ENCODE measurements around the gene CGAS.
"Not testable (repeated sequence)": the region's sequence is repeated elsewhere in the genome, so short reads cannot be mapped to it uniquely, and the experiment has no call there.

Gene CGAS

DNA sequence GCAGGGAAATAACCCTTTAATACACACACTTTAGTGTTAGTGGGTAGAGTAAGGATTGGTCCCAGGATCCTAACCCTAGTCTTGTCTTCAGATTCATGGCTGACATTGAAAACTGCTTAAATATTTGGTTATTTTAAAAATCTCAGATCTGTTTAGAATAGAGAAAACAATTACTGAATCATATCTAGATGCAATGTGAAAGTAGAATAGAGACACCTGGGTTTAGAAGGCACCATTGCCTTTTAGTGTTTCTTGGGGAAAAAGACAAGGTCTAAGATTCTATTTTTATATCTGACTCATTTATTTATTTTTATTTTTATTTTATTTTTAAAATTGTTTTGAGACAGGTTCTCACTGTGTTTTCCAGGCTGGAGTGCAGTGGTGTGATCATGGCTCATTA lies 51.4 kb downstream of the CGAS start:
- in situ Hi-C loops (cut with HindIII; ENCODE audit: low sequenced_read_pairs) = no loop called here

DNA sequence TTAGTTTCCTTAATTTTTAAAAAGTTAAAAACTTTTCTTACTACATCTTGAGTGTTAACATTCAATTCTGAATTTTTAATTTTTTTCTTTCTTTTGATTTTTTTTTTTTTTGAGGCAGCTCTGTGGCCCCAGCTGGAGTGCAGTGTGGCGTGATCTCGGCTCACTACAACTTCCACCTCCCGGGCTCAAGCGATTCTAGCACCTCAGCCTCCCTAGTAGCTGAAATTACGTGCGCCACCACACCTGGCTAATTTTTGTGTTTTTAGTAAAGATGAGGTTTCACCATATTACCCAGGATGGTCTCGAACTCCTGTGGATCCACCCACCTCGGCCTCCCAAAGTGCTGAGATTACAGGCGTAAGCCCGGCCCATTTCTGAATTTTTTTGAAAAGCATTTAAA lies 56.2 kb downstream of the CGAS start:
- in situ Hi-C loops (cut with HindIII; ENCODE audit: low sequenced_read_pairs) = no loop called here

DNA sequence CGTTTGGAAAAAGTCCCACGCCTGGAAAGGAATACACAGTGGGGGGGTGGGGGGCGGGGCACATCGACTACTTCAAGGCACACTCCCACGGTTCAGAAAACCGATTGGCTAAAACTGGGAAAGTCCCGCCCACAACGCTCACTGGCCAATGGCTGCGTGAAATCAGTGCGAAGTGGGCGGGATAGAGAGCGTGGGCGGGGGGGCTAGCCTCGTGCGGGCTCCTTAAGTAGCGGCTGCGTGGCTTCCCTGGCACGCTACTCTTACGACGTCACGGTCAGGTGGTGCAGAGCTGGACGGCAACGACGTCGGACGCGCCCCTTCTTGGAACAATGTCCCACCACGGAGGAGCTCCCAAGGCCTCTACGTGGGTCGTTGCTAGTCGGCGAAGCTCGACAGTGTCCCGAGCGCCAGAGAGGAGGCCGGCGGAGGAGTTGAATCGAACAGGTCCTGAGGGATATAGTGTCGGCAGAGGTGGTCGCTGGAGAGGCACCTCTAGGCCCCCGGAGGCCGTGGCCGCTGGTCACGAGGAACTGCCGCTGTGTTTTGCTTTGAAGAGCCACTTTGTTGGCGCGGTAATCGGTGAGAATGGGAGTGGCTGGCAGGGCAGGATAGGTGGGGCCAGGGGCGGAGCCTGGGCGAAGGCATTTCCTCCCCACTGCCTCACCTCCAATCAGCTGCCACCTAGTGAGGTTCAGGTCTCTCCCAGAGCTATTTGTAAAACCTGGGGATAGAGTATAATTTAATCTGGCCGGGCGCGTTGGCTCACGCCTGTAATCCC lies 57.3 kb downstream of the CGAS start, which contains the start of gene DDX43:
Gene DDX43, plus strand, starts transcription at position 252 of the 778 bp plus-strand sequence. Its CDS starts 78 bp downstream, at position 330.
- in situ Hi-C loops (cut with HindIII; ENCODE audit: low sequenced_read_pairs) = no loop called here

DNA sequence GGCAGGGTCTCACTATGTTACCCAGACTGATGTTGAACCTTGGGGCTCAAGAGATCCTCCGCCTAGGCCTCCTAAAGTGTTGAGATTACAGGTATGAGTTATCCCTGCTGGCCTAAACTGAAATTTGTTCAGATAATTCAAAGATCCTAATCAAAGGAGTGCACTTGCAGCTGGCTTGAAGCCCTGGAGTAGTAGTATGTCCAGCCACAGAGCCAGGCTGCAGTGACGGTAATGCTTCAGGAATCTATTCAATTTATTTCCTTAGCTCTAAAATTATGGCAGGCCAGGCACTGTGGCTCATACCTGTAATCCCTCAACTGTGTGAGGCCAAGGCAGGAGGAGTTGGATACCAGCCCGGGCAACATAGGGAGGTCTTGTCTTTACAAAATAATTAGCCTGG lies 58.8 kb downstream of the CGAS start:
- in situ Hi-C loops (cut with HindIII; ENCODE audit: low sequenced_read_pairs) = no loop called here

DNA sequence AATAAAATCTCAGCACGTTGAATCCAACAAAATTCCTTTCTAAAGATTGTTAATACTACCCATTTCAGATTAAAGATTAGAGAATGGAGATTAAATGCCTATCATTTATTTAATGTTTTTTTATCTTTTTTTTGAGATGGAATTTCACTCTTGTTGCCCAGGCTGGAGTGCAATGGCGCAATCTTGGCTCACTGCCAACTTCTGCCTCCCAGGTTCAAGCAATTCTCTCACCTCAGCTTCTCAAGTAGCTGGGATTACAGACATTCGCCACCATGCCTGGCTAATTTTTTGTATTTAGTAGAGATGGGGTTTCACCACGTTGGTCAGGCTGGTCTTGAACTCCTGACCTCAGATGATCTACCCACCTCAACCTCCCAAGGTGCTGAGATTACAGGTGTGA lies 59.9 kb downstream of the CGAS start:
- in situ Hi-C loops (cut with HindIII; ENCODE audit: low sequenced_read_pairs) = not testable (repeated sequence)

DNA sequence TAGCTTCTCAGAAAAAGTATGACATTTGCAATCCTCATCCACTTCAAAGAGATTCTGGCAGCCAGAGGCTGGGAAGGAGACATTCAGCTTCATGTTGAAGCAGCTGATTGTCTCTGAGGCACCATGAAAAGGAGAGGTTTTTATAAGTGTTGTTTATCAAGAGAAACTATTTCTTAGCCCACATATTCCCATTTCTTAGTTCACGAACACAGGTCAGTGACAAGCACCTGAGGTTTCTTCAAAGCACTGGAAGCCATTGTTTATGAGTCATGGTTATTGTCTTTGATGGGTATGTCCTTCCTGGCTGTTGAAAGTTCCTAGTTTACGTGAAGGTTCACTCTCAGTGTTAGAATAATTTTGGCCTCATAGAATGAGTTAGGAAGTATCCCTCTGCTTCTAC lies 60.4 kb downstream of the CGAS start:
- in situ Hi-C loops (cut with HindIII; ENCODE audit: low sequenced_read_pairs) = no loop called here

DNA sequence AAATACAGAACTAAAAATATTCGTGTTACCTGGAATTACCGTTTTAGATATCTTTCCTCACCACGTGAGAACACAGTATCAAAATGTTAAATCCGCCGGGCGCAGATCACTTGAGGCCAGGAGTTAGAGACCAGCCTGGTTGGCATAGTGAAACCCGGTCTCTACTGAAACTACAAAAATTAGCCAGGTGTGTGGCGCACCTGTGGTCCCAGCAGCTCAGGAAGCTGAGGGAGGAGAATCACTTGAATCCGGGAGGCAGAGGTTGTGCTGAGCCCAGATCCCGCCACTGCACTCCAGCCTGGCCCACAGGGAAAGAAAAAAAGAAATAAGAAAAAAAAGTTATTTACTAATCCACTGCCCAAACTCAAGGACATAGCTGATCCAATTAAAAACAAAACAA lies 62.2 kb downstream of the CGAS start:
- in situ Hi-C loops (cut with HindIII; ENCODE audit: low sequenced_read_pairs) = no loop called here

DNA sequence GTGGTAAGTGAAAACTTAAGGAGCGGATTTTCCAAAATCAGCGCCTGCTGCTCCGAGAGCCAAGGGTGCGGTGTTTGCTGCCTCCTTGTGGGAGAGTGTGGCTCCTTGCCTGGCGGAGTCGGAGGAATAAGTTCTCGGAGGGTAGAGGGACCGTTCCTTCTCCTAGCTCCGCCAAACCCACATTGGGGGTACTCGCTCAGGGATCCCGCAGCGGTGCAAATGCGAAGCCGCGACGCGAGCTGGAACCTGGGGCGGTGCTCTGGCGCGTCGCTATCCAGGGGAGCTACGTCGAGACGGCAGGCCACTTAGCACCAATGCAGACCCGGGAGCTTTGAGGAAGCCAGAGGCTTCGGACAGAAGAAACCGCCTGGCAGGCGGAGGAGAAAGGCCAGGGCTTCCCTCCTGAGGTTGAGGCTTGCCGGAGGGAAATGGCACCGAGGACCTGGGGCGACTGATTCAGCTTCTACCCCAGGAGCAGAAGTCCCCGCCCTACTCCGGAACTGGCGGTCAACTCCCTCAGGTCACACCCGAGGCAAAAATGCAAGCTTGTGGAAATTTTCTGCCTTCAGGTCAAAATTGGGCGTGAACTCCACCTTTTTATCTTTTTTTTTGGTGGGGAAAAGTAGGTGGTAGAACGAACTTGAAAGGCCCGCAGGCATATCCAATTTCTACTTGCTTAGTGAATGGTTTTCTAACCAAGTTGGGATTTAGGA lies 63.1 kb downstream of the CGAS start:
- in situ Hi-C loops (cut with HindIII; ENCODE audit: low sequenced_read_pairs) = no loop called here

DNA sequence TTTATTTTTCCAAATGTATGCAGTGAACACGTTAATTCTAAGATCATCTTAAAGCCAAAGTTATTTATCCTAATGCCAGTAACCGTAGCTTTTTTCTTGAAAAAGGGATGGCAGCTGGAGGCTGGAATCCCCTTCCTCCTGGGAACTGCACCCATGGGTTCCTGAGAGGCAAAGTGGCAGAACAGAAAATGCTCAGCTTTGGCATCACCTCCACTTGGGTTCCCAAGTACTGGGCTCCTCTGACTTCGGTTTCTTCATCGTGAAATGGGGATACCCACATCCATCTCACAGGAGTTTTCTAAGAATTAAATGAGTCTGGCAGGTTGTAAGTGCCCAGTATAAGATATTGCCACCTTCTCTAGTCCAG lies 63.7 kb downstream of the CGAS start:
- in situ Hi-C loops (cut with HindIII; ENCODE audit: low sequenced_read_pairs) = no loop called here

DNA sequence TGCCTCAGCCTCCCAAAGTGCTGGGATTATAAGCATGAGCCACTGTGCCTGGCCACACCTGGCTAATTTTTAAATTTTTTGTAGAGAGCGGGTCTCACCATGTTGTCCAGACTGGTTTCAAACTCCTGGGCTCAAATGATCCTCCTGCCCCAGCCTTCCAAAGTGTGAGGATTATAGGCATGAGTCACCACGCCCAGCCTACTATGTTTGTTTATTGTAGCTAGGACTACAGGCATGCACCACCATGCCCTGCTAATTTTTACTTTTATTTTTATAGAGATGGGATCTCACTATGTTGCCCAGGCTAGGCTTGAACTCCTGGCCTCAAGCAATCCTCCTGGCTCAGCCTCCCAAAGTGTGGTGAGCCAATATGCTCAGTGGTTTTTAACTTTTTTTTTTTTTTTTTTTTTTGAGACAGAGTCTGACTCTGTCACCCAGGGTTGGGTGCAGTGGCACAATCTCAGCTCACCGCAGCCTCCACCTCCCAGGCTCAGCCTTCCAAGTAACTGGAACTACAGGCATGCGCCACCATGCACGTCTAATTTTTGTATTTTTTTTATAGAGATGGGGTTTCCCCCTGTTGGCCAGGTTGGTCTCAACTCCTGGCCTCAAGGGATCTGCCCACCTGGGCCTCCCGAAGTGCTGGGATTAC lies 69.5 kb downstream of the CGAS start:
- in situ Hi-C loops (cut with HindIII; ENCODE audit: low sequenced_read_pairs) = no loop called here

DNA sequence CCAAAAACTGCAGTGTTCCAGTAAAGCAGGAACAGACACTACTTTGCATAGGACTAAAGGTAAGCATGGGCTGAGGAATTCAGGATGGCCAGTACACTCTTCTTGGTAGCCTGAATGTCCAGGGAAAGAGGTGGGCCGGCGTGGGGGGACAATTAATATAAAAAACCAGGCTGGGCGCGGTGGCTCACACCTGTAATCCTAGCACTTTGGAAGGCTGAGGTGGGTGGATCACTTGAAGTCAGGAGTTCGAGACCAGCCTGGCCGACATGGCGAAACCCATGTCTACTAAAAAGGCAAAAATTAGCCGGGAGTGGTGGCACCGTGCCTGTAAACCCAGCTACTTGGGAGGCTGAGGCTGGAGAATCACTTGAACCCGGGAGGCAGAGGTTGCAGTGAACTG lies 70.6 kb downstream of the CGAS start:
- in situ Hi-C loops (cut with HindIII; ENCODE audit: low sequenced_read_pairs) = not testable (repeated sequence)

DNA sequence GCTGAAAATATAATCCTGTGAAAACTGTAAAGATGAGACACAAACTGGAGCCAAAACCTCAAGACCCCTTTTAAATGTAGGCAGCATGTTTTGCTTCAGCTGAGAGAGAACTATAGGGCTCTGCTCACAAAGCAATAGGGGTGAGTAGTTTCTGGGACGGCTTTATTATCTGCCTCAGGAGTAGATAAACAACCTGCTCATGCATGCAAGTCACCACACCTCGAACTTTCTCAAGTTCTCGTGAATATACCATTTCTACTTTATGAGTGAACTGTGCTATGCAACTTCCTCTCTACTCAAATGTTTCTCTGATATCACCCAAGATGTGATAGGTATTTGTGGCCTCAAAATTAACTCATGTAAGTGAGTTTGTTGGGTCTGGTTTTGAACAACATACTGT lies 74.9 kb downstream of the CGAS start:
- in situ Hi-C loops (cut with HindIII; ENCODE audit: low sequenced_read_pairs) = no loop called here

DNA sequence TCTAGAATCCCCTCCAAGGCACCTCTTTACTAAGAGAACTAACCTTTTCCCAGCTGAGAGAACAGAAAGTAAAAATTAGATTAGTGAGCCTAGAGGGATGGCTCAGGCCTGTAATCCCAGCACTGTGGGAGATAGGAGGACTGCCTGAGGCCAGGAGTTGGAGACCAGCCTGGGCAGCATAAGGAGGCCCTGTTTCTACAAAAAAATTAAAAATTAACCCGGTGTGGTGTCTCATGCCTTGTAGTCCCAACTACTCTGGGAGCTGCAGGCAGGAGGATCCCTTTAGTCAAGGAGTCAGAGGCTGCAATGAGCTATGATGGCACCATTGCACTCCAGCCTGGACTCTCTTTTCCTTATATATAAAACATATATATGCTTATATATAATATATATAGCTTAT lies 76.9 kb downstream of the CGAS start:
- in situ Hi-C loops (cut with HindIII; ENCODE audit: low sequenced_read_pairs) = no loop called here
